Sigmoid colon (tissue), 7 donors: Measurements from ENCODE around the gene KCNK2. TPM values are rescaled to one million over a fixed set of nuclear protein-coding genes. Genes with fewer than 3 reads are reported as not detected.

ENCODE experiments used
- DNase-seq: peaks from one replicate; pipeline ENCODE4 v3.0.0-alpha.2; 2019
- H3K27ac ChIP-seq, 4 donors: fragments of 200-600 bp; sonication (generic); one replicate each; pipeline ENCODE4 v1.5.1; 2016 to 2019; ENCODE audit warnings: mild to moderate bottlenecking in 1 of 4
- H3K27me3 ChIP-seq, 3 donors: fragments of 200-600 bp; sonication (generic); one replicate each; pipeline ENCODE4 v1.5.1; 2019; ENCODE audit warnings: mild to moderate bottlenecking in 1 of 3
- H3K36me3 ChIP-seq, 4 donors: fragments of 200-600 bp; sonication (generic); one replicate each; pipeline ENCODE4 v1.5.1; 2016 to 2019
- H3K4me1 ChIP-seq, 4 donors: fragments of 200-600 bp; sonication (generic); one replicate each; pipeline ENCODE4 v1.5.1; 2017 to 2019
- H3K4me3 ChIP-seq, 4 donors: fragments of 200-600 bp; sonication (generic); one replicate each; pipeline ENCODE4 v1.5.1; 2017 to 2019; ENCODE audit warnings: mild to moderate bottlenecking in 2 of 4, moderate library complexity in 1 of 4
- H3K9me3 ChIP-seq, 4 donors: fragments of 200-600 bp in 3 of 4; sonication (generic) in 3 of 4; one replicate each; pipeline versions ENCODE4 v1.5.1 to v1.6.1; 2013 to 2019
- EP300 ChIP-seq, 4 donors: sonication (generic); formaldehyde crosslinking; IDR thresholded peaks; one replicate each; pipeline ENCODE4 v1.6.1; 2017; ENCODE audit warnings: antibody characterized with exemption in 4 of 4
- POLR2A ChIP-seq, 2 donors: fragments of 450-650 bp; IDR thresholded peaks; one replicate each; pipeline ENCODE4 v1.6.1; 2016; ENCODE audit warnings: antibody characterized with exemption in 2 of 2, mild to moderate bottlenecking in 2 of 2, moderate library complexity in 2 of 2
- POLR2AphosphoS5 ChIP-seq, 4 donors: sonication (generic); formaldehyde crosslinking; IDR thresholded peaks; one replicate each; pipeline ENCODE4 v1.6.1; 2017; ENCODE audit warnings: antibody characterized with exemption in 4 of 4
- WGBS, 2 donors: extraction: QIAGEN DNeasy Blood & Tissue Kit; methylation state at CpG; one replicate each; pipeline ENCODE4 v1.1.7; 2013; 5-methylcytosine and 5-hydroxymethylcytosine counted together
- intact Hi-C: fragments of 100-400 bp; cut with DNase I; formaldehyde crosslinking; loops from one replicate; pipeline ENCODE4 v1.15.1; 2023
- polyA plus RNA-seq, 3 donors: library from polyadenylated mRNA; stranded (reverse); fragments of 200-250 nt; gene quantifications; one replicate each; pipeline ENCODE4 v1.2.3, GENCODE V29; 2013
- total RNA-seq, 4 donors: library from RNA; depleted of rRNA; stranded (reverse); fragments of >200 nt; gene quantifications; one replicate each; pipeline ENCODE4 v1.1.0, GENCODE V29; 2016
- TF ChIP-seq, protein P1 (sequence below), 4 experiments: fragments of 450-650 bp in 3 of 4; fragments of 200-600 bp in 1 of 4; IDR thresholded peaks; one replicate each; pipeline ENCODE4 v1.5.1; 2016 to 2019; ENCODE audit warnings: antibody characterized with exemption in 4 of 4, mild to moderate bottlenecking in 3 of 4, moderate library complexity in 2 of 4
- donor health status: healthy with polysubstance abuse.
- donor health status: Bipolar disorder and iron deficiency.
- donor health status: healthy.

Gene KCNK2
- total and polyA plus RNA-seq, 7 donors: 0.25 to 3.3 (median 0.75) TPM; not detected in 1

DNA sequence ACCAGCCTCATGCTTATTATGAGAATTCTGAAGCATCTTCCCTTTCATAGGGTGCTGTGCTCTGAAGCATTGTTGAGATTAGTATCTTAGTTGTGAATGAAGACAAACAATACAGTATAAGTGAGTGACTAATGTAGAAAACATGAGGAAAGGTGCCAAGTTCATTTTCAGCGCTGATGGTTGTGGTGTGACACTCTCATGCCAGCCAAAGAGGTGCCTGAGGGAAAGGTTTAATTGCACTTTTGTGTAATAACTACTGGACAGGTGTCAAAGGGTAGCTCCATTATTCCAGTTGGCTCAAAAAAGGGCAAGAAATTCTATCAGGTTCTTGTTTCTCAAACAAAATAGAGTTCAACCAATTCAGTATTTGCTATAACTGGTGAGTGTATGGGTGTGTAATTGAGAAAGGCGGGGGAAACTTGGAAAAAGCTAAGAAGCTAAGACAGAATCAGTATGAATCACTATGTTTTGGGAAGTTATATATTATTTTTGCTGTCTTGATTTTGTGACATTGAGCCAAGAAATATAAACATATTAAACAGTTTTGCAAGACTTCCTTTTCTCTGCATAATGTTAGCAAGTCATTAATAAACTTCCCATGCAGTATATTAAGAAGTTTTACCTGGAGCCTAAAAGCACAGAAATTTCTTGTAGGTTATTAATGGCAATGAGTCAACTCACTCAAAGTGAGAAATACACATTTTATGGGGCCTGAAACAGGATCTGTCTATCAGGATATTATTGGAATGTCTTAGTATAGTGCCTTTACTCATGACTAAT lies 31.8 kb downstream of the KCNK2 start:
- Histone ChIP-seq H3K9me3 (no peaks in the 10 kb centered on the region), H3K36me3 (no peaks in the 10 kb centered on the region), H3K27ac (no peak overlapping the region), H3K4me1 (no peaks in the 10 kb centered on the region), H3K27me3 (no peaks in the 10 kb centered on the region), H3K4me3 (no peak overlapping the region)
- intact Hi-C loops: no loop called here
- no peak for DNase-seq
- TF ChIP-seq POLR2A (IDR thresholded peaks at IDR 0.05) (no peak), EP300 (IDR thresholded peaks at IDR 0.05) (no peak), POLR2AphosphoS5 (IDR thresholded peaks at IDR 0.05) (no peak)
- TF ChIP-seq, protein P1, sequence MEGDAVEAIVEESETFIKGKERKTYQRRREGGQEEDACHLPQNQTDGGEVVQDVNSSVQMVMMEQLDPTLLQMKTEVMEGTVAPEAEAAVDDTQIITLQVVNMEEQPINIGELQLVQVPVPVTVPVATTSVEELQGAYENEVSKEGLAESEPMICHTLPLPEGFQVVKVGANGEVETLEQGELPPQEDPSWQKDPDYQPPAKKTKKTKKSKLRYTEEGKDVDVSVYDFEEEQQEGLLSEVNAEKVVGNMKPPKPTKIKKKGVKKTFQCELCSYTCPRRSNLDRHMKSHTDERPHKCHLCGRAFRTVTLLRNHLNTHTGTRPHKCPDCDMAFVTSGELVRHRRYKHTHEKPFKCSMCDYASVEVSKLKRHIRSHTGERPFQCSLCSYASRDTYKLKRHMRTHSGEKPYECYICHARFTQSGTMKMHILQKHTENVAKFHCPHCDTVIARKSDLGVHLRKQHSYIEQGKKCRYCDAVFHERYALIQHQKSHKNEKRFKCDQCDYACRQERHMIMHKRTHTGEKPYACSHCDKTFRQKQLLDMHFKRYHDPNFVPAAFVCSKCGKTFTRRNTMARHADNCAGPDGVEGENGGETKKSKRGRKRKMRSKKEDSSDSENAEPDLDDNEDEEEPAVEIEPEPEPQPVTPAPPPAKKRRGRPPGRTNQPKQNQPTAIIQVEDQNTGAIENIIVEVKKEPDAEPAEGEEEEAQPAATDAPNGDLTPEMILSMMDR (IDR thresholded peaks at IDR 0.05): no peak
- WGBS, 2 donors: 52 to 69% methylated on average over 2 of the region's 2 CpGs

GRCh38 chr1:215115760-215116159 lies 33.2 kb downstream of the KCNK2 start:
- Histone ChIP-seq H3K27ac (no peak overlapping the region), H3K4me3 (no peak overlapping the region), H3K9me3 (no peaks in the 10 kb centered on the region), H3K4me1 (no peaks in the 10 kb centered on the region), H3K27me3 (no peaks in the 10 kb centered on the region), H3K36me3 (no peaks in the 10 kb centered on the region)
- intact Hi-C loops: no loop called here
- WGBS, 2 donors: 92 to 98% methylated on average over 1 of the region's 1 CpG
- TF ChIP-seq POLR2A (IDR thresholded peaks at IDR 0.05) (no peak), EP300 (IDR thresholded peaks at IDR 0.05) (no peak)
- DNase-seq: no peak

- Histone ChIP-seq H3K4me1 (no peaks in the 10 kb centered on the region), H3K4me3 (no peak overlapping the region), H3K36me3 (no peaks in the 10 kb centered on the region), H3K9me3 (no peaks in the 10 kb centered on the region), H3K27me3 (no peaks in the 10 kb centered on the region), H3K27ac (no peak overlapping the region)
- TF ChIP-seq EP300 (IDR thresholded peaks at IDR 0.05) (no peak), POLR2AphosphoS5 (IDR thresholded peaks at IDR 0.05) (no peak), POLR2A (IDR thresholded peaks at IDR 0.05) (no peak)
- TF ChIP-seq, protein P1 (IDR thresholded peaks at IDR 0.05): no peak
- WGBS, 2 donors: 70 to 74% methylated on average over 1 of the region's 1 CpG
- intact Hi-C loops: no loop called here
- no peak for DNase-seq
Measured at GRCh38 chr1:215118081-215118480, 35.5 kb downstream of the KCNK2 start.

- intact Hi-C loops: no loop called here
- H3K36me3 ChIP-seq: no peaks in the 10 kb centered on the region
- no peaks in the 10 kb centered on the region for H3K4me1 ChIP-seq
- H3K9me3 ChIP-seq: no peaks in the 10 kb centered on the region
- H3K27me3 ChIP-seq: no peaks in the 10 kb centered on the region
- H3K27ac ChIP-seq: no peak overlapping the region
- TF ChIP-seq POLR2AphosphoS5 (IDR thresholded peaks at IDR 0.05): no peak
- TF ChIP-seq EP300 (IDR thresholded peaks at IDR 0.05): no peak
- TF ChIP-seq, protein P1 (IDR thresholded peaks at IDR 0.05): no peak
- no peak for DNase-seq
- no peak overlapping the region for H3K4me3 ChIP-seq
Measured at GRCh38 chr1:215119056-215119455, 36.5 kb downstream of the KCNK2 start.

GRCh38 chr1:215119719-215120365 lies 37.3 kb downstream of the KCNK2 start:
- Histone ChIP-seq H3K27ac (no peak overlapping the region), H3K4me3 (no peak overlapping the region), H3K36me3 (no peaks in the 10 kb centered on the region), H3K9me3 (no peaks in the 10 kb centered on the region), H3K27me3 (no peaks in the 10 kb centered on the region), H3K4me1 (no peaks in the 10 kb centered on the region)
- 60 to 83% methylated on average over 3 of the region's 3 CpGs for WGBS, 2 donors
- intact Hi-C loops: no loop called here
- DNase-seq: no peak
- TF ChIP-seq, protein P1 (IDR thresholded peaks at IDR 0.05): no peak
- TF ChIP-seq POLR2A (IDR thresholded peaks at IDR 0.05): no peak
- TF ChIP-seq EP300 (IDR thresholded peaks at IDR 0.05): no peak
- TF ChIP-seq POLR2AphosphoS5 (IDR thresholded peaks at IDR 0.05): no peak
